ENCODE results near the gene RARG. TPM values are rescaled to one million over a fixed set of nuclear protein-coding genes. Genes with fewer than 3 reads are reported as not detected.

The RARG gene
- total RNA-seq, 2 donors from 2014 or later, result 9.2 to 11.7 TPM

DNA sequence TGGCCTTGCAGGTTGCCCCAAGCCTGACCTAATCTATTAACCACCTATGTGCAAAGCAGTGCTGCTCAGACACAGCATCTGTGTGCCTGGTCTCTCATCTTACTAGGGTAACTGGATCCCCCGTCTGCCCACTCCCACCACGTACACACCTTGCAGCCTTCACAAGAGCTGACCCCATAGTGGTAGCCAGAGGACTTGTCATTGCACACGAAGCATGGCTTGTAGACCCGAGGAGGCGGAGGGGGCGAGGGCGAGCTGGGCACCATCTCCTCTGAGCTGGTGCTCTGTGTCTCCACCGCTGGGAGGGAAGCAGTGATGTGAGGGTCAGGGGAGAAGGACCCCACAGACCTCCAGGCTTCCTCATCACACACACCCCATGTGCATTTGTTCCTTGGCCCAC is 16.5 kb downstream of the RARG start:
- H3K4me1 ChIP-seq, result peaks cover 31% of the 10 kb centered on the region
- no peak overlapping the region for H3K4me3 ChIP-seq
- H3K27ac ChIP-seq, result no peak overlapping the region
- TF ChIP-seq, protein P1, sequence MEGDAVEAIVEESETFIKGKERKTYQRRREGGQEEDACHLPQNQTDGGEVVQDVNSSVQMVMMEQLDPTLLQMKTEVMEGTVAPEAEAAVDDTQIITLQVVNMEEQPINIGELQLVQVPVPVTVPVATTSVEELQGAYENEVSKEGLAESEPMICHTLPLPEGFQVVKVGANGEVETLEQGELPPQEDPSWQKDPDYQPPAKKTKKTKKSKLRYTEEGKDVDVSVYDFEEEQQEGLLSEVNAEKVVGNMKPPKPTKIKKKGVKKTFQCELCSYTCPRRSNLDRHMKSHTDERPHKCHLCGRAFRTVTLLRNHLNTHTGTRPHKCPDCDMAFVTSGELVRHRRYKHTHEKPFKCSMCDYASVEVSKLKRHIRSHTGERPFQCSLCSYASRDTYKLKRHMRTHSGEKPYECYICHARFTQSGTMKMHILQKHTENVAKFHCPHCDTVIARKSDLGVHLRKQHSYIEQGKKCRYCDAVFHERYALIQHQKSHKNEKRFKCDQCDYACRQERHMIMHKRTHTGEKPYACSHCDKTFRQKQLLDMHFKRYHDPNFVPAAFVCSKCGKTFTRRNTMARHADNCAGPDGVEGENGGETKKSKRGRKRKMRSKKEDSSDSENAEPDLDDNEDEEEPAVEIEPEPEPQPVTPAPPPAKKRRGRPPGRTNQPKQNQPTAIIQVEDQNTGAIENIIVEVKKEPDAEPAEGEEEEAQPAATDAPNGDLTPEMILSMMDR (IDR thresholded peaks at IDR 0.05), result no peak
- no peak for TF ChIP-seq POLR2A (IDR thresholded peaks at IDR 0.05)
- DNase-seq, result no peak
- no peaks in the 10 kb centered on the region for H3K27me3 ChIP-seq
- WGBS, 2 donors, result 59 to 79% methylated on average over 3 to 8 of the region's 8 CpGs
- H3K36me3 ChIP-seq (replicated peaks in 1 of 2; ENCODE audit: insufficient read depth in 1 of 2, low read depth in 2 of 2), result peaks cover 0 to 6% of the 10 kb centered on the region in 2 donors
- intact Hi-C loops (cut with DNase I), result no loop called here
- ATAC-seq, result no peak
- no peaks in the 10 kb centered on the region for H3K9me3 ChIP-seq

DNA sequence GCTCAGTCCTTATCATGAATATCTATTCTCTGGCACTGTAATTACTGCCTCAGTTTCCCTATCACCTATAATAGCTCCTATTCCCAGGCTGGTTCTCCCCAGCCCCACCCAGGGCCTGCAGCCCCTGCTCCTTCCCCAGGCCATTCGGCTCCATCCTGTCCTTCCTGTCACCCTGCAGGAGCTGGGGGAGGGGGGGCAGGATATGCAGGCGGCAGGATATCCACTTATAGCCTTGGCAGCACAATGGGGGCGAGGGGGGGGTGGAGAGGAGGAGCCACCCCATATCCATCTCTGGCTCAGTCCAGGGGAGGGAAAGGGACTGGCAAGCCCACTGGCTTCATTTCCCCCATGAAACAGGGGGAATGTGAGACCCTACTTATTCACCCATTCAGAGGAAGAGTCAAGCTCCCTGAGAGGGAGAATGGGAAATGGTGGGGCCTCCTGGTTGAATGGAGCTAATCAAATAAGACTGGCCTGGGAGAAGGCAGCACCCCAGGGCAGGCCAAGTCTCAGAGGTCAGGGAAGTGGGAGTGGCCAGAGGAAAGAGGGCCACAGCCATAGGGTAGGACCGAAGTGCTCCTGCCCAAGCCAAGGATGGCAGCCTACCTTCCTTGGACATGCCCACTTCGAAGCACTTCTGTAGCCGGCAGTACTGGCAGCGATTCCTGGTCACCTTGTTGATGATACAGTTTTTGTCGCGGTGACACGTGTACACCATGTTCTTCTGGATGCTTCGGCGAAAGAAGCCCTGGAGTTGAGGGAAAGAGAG is 17.1 kb downstream of the RARG start:
- H3K4me3 ChIP-seq, result no peak overlapping the region
- no peak for DNase-seq
- intact Hi-C loops (cut with DNase I), result loop anchor here (5.0 kb wide), 2 partner anchors 42 to 72 kb away; no protein-coding TSS in a partner anchor
- no peaks in the 10 kb centered on the region for H3K27me3 ChIP-seq
- H3K4me1 ChIP-seq, result peaks cover 31% of the 10 kb centered on the region
- no peak overlapping the region for H3K27ac ChIP-seq
- peaks cover 0 to 6% of the 10 kb centered on the region in 2 donors for H3K36me3 ChIP-seq (replicated peaks in 1 of 2; ENCODE audit: insufficient read depth in 1 of 2, low read depth in 2 of 2)
- ATAC-seq, result no peak
- WGBS, 2 donors, result 77 to 81% methylated on average over 11 to 12 of the region's 12 CpGs
- no peaks in the 10 kb centered on the region for H3K9me3 ChIP-seq
- no peak for TF ChIP-seq POLR2A (IDR thresholded peaks at IDR 0.05)
- TF ChIP-seq, protein P1 (IDR thresholded peaks at IDR 0.05), result no peak

DNA sequence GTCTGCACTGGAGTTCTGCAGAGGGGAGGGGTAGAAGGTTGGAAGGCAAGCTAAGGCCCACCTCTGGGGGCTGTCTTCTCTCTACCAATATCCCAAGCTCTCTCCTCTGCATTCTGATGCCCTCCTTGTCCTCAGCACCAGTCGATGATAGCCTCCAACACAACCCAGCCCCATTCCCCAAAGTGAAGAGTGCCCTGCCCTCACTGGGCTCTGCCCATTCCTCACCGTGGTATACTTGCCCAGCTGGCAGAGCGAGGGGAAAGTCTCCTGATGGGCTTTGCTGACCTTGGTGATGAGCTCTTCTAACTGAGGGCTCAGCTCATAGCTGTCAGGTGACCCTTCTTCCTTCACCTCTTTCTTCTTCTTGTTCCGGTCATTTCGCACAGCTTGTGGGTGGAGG is 17.8 kb downstream of the RARG start:
- H3K4me3 ChIP-seq, result no peak overlapping the region
- H3K36me3 ChIP-seq (replicated peaks in 1 of 2; ENCODE audit: insufficient read depth in 1 of 2, low read depth in 2 of 2), result peaks cover 0 to 6% of the 10 kb centered on the region in 2 donors
- peaks cover 24% of the 10 kb centered on the region for H3K4me1 ChIP-seq
- DNase-seq (no peak), ATAC-seq (no peak)
- no peak for TF ChIP-seq POLR2A (IDR thresholded peaks at IDR 0.05)
- TF ChIP-seq, protein P1 (IDR thresholded peaks at IDR 0.05), result no peak
- 75 to 81% methylated on average over 5 of the region's 5 CpGs for WGBS, 2 donors
- H3K9me3 ChIP-seq, result no peaks in the 10 kb centered on the region
- no peaks in the 10 kb centered on the region for H3K27me3 ChIP-seq
- no peak overlapping the region for H3K27ac ChIP-seq
- intact Hi-C loops (cut with DNase I), result loop anchor here (5.0 kb wide), 2 partner anchors 43 to 73 kb away; no protein-coding TSS in a partner anchor

DNA sequence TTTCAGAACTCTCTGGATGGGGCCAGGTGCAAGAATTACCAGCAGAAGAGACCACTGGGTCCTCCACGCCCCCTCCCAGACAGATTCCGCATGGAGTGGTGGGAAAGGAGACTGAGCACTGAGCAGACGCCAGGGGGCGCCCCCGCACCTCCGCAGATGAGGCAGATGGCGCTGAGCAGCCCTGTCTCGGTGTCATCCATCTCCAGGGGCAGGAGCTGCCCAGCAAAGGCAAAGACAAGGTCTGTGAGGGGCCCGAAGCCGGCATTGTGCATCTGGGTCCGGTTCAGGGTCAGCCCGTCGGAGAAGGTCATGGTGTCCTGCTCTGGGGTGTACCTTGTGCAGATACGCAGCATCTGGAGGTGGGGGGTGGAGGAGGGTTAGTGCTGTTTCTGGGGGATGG is 18.7 kb downstream of the RARG start:
- Histone ChIP-seq H3K4me3 (no peak overlapping the region), H3K27ac (no peak overlapping the region), H3K4me1 (peaks cover 21% of the 10 kb centered on the region), H3K27me3 (no peaks in the 10 kb centered on the region), H3K9me3 (no peaks in the 10 kb centered on the region), H3K36me3 (replicated peaks in 1 of 2; ENCODE audit: insufficient read depth in 1 of 2, low read depth in 2 of 2) (peaks cover 0 to 6% of the 10 kb centered on the region in 2 donors)
- DNase-seq (peak; percentile 83 to 87 (median 84)), ATAC-seq (peak; percentile 77)
- TF ChIP-seq, protein P1 (IDR thresholded peaks at IDR 0.05), result peak; percentile 89 to 96 (median 94)
- TF ChIP-seq POLR2A (IDR thresholded peaks at IDR 0.05), result no peak
- intact Hi-C loops (cut with DNase I), result loop anchor here (5.0 kb wide), 2 partner anchors 44 to 74 kb away; no protein-coding TSS in a partner anchor
- 8 to 12% methylated on average over 14 of the region's 14 CpGs for WGBS, 2 donors
